WTC11 (cell line): ENCODE measurements around the gene WDR18.

ENCODE experiments used
- CREM ChIP-seq: sonication (generic); formaldehyde crosslinking; IDR thresholded peaks from 2 replicates; pipeline ENCODE4 v1.8.1; 2022; ENCODE audit warnings: mild to moderate bottlenecking, missing genetic modification reagents, moderate library complexity
- SMAD3 ChIP-seq: sonication (generic); formaldehyde crosslinking; IDR thresholded peaks from 2 replicates; pipeline ENCODE4 v1.8.0; 2022; ENCODE audit warnings: missing genetic modification reagents, mild to moderate bottlenecking, borderline replicate concordance
- TF ChIP-seq, protein P1 (sequence below): sonication (generic); formaldehyde crosslinking; IDR thresholded peaks from 2 replicates; pipeline ENCODE4 v1.8.0; 2022; ENCODE audit warnings: mild to moderate bottlenecking, missing genetic modification reagents

GRCh38 chr19:1019980-1020867, 36.1 kb downstream of the WDR18 start:
- TF ChIP-seq SMAD3 (CRISPR knock-in tag), result no peak
- TF ChIP-seq, protein P1, sequence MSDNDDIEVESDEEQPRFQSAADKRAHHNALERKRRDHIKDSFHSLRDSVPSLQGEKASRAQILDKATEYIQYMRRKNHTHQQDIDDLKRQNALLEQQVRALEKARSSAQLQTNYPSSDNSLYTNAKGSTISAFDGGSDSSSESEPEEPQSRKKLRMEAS (CRISPR knock-in tag), result no peak
- no peak for TF ChIP-seq CREM (CRISPR knock-in tag)
